Ascending aorta (tissue), 2 donors: ENCODE results near the gene PAK2. TPM values are rescaled to one million over a fixed set of nuclear protein-coding genes. Genes with fewer than 3 reads are reported as not detected.
"Not testable (repeated sequence)": the region's sequence is repeated elsewhere in the genome, so short reads cannot be mapped to it uniquely, and the experiment has no call there.

Experiments
- DNase-seq, 2 donors: peaks; one replicate each; pipeline ENCODE4 v3.0.0-alpha.2; 2019; ENCODE audit warnings: low spot score in 2 of 2
- H3K27ac ChIP-seq, 2 donors: fragments of 200-600 bp; sonication (generic); one replicate each; pipeline ENCODE4 v1.5.1; 2016 to 2017; ENCODE audit warnings: mild to moderate bottlenecking in 1 of 2
- H3K27me3 ChIP-seq: fragments of 200-600 bp; sonication (generic); one replicate; pipeline ENCODE4 v1.5.1; 2017
- H3K36me3 ChIP-seq, 2 donors: fragments of 200-600 bp; sonication (generic); one replicate each; pipeline ENCODE4 v1.5.1; 2016
- H3K4me1 ChIP-seq, 2 donors: fragments of 200-600 bp; sonication (generic); one replicate each; pipeline ENCODE4 v1.5.1; 2016 to 2017; ENCODE audit warnings: mild to moderate bottlenecking in 1 of 2
- H3K4me3 ChIP-seq, 2 donors: fragments of 200-600 bp; sonication (generic); one replicate each; pipeline ENCODE4 v1.5.1; 2016 to 2017; ENCODE audit warnings: mild to moderate bottlenecking in 1 of 2
- H3K9me3 ChIP-seq, 2 donors: fragments of 200-600 bp; sonication (generic); one replicate each; pipeline ENCODE4 v1.5.1; 2016
- CTCF ChIP-seq, 3 experiments: fragments of 200-600 bp in 2 of 3; fragments of 450-650 bp in 1 of 3; sonication (generic) in 2 of 3; IDR thresholded peaks; one replicate each; pipeline ENCODE4 v1.5.1; 2016 to 2019; ENCODE audit warnings: antibody characterized with exemption in 3 of 3, mild to moderate bottlenecking in 1 of 3, moderate library complexity in 1 of 3
- intact Hi-C: fragments of 100-400 bp; cut with DNase I; formaldehyde crosslinking; loops from one replicate; pipeline ENCODE4 v1.15.1; 2023
- total RNA-seq: library from RNA; depleted of rRNA; stranded (reverse); fragments of >200 nt; gene quantifications from one replicate; pipeline ENCODE4 v1.1.0, GENCODE V29; 2016

The PAK2 gene
- total RNA-seq, 1 donor from 2014 or later: 24.4 TPM

DNA sequence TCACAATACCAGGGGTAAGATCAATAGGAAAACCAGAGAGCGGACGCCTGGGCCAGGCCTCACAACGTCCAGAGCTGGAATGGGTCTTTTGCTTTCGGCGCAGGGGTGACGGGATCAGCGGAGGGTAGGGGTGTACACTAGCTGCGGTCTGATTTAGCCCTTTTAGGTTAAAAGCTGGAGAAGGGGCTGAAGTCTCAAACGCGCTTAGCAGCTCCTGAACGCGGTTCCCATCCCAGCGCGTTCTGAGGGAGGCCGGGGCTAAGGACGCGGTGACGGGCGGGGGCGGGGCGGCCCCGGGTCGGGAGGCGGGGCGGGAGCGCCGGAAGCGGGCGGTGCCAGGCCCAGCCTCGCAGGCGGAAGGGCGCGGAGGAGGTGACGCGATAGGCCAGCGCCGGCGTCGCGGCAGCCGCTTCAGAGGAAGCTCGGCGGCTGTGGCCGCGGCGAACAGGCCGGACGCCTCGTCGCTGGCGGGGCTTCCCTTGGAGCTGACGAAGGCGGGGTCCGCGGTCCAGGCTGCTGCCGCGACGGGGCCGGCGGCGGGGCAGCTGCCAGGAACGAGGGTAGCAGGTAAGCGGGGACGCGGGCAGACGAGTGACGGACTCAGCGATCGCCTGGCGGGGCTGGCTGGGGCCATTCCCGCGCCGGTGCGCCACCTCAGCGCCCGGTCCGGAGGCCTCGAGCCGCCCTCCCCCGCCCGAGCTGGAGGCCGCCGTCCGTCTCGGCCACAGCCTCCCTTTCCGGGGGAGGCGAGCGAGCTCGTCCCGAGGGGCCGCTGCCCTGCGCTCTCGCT, 128.0 kb downstream of the PAK2 start, which contains the start of gene SENP5:
Gene SENP5 (plus strand): TSS at position 414 of the 790 bp plus-strand sequence. CDS start 17,262 bp downstream, outside the sequence.
- Histone ChIP-seq H3K9me3 (no peaks in the 10 kb centered on the region), H3K27me3 (no peaks in the 10 kb centered on the region), H3K4me1 (peaks cover 9 to 12% of the 10 kb centered on the region in 2 donors), H3K27ac (peak within 1 kb of the TSS; percentile 95 to 96), H3K36me3 (no peaks in the 10 kb centered on the region), H3K4me3 (peak within 1 kb of the TSS; percentile 57 to 89)
- intact Hi-C loops: loop anchor here (1.0 to 2.0 kb wide), 4 partner anchors 75 to 299 kb away; partner anchors contain the start of genes CEP19, FBXO45, NCBP2 and PIGX
- no peak for TF ChIP-seq CTCF (IDR thresholded peaks at IDR 0.05)
- DNase-seq: peak; percentile 45 to 93

GRCh38 chr3:196868297-196868661, 128.6 kb downstream of the PAK2 start:
- no peak for TF ChIP-seq CTCF (IDR thresholded peaks at IDR 0.05)

DNA sequence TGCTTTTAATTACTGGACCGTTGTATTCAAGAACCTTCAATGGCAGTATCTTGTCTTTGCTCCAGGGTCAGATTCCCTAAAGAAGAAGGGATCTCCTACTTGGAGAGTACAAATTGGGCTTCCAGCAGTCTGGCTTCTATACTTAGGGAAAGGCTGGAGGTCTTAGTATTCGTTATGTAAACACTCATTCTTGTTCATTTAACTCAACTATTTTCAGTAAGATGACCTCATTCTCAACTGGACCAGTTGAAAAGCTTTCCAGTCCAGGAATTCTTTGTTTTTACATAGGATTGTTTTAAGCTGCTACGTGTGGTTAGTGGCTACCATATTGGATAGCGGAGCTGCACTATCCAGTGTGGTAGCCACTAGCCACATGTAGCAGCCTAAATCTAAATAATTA, 132.7 kb downstream of the PAK2 start:
- Histone ChIP-seq H3K27ac (no peak overlapping the region), H3K4me1 (peaks cover 9 to 10% of the 10 kb centered on the region in 2 donors), H3K9me3 (no peaks in the 10 kb centered on the region), H3K4me3 (no peak overlapping the region), H3K27me3 (no peaks in the 10 kb centered on the region), H3K36me3 (no peaks in the 10 kb centered on the region)
- DNase-seq: no peak
- TF ChIP-seq CTCF (IDR thresholded peaks at IDR 0.05): no peak
- intact Hi-C loops: no loop called here

More at GRCh38 chr3:196868297-196868661, 128.6 kb downstream of the PAK2 start:
- no peaks in the 10 kb centered on the region for H3K27me3 ChIP-seq
- H3K36me3 ChIP-seq: no peaks in the 10 kb centered on the region
- peak overlapping the region; percentile 57 to 89 for H3K4me3 ChIP-seq
- peak in 1 of 2 donors; percentile 62 for DNase-seq
- H3K9me3 ChIP-seq: no peaks in the 10 kb centered on the region
- H3K27ac ChIP-seq: peak overlapping the region; percentile 95 to 96
- intact Hi-C loops: no loop called here
- H3K4me1 ChIP-seq: peaks cover 9 to 12% of the 10 kb centered on the region in 2 donors

DNA sequence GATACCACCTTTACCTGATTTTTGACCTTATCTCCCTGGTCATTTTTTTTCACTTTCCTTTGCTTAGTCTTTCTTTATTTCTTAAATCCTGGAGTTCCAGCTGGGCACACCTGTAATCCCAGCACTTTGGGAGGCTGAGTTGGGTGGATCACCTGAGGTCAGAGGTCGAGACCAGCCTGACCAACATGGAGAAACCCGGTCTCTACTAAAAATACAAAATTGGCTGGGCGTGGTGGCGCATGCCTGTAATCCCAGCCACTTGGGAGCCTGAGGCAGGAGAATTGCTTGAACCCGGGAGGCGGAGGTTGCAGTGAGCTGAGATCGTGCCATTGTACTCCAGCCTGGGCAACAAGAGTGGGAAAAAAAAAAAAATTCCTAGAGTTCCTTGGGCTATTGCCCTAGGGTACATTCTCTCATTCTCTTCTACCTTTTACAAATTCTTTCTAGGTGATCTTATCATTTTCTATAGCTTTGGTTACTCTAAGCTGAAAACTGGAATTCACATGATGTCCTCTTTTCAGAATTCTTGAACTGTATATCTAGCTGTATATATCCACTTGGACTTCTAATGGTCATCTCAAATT, 134.9 kb downstream of the PAK2 start:
- H3K27ac ChIP-seq, DNase-seq, H3K27me3 ChIP-seq, H3K9me3 ChIP-seq, H3K36me3 ChIP-seq, intact Hi-C loops, H3K4me1 ChIP-seq, H3K4me3 ChIP-seq: not testable (repeated sequence)

- TF ChIP-seq CTCF (IDR thresholded peaks at IDR 0.05): no peak
- H3K4me3 ChIP-seq: no peak overlapping the region
- H3K27ac ChIP-seq: no peak overlapping the region
- no peaks in the 10 kb centered on the region for H3K4me1 ChIP-seq
- no peaks in the 10 kb centered on the region for H3K9me3 ChIP-seq
- no peaks in the 10 kb centered on the region for H3K27me3 ChIP-seq
- peaks cover 0 to 4% of the 10 kb centered on the region in 2 donors for H3K36me3 ChIP-seq
- intact Hi-C loops: no loop called here
- DNase-seq: no peak
These were observed 135.6 kb downstream of the PAK2 start for GRCh38 chr3:196875258-196875657.

Other genes starting within 250 kb of the PAK2 start
- 16.0 TPM for gene RNF168, start 236.1 kb upstream of the PAK2 start, total RNA-seq
- gene SMCO1, start 224.5 kb upstream of the PAK2 start, total RNA-seq: not detected
- 0.21 TPM for gene WDR53, start 171.3 kb upstream of the PAK2 start, total RNA-seq
- 0.64 TPM for gene FBXO45, start 171.2 kb upstream of the PAK2 start, total RNA-seq
- gene NRROS, start 100.2 kb upstream of the PAK2 start, total RNA-seq: 22.6 TPM
- gene CEP19, start 27.6 kb upstream of the PAK2 start, total RNA-seq: 2.6 TPM
- 47.7 TPM for gene PIGX, start 27.5 kb upstream of the PAK2 start, total RNA-seq
- 11.0 TPM for gene SENP5, start 128.1 kb downstream of the PAK2 start, total RNA-seq
- 16.9 TPM for gene NCBP2, start 202.7 kb downstream of the PAK2 start, total RNA-seq
- 0.96 TPM for gene PIGZ, start 229.0 kb downstream of the PAK2 start, total RNA-seq